ENCODE results near the gene ZMYND8.

ZMYND8 gene

GRCh38 chr20:47274401-47275108, 81.9 kb downstream of the ZMYND8 start:
- TF ChIP-seq CTCF (IDR thresholded peaks at IDR 0.05; ENCODE audit: borderline replicate concordance, insufficient read depth, low read depth, low read length): no peak
- H3K4me3 ChIP-seq (ENCODE audit: low read depth, low read length): no peak overlapping the region

- no peak for TF ChIP-seq CTCF (IDR thresholded peaks at IDR 0.05; ENCODE audit: borderline replicate concordance, insufficient read depth, low read depth, low read length)
These were observed 82.8 kb downstream of the ZMYND8 start for GRCh38 chr20:47273591-47274235.

GRCh38 chr20:47272893-47273590, 83.5 kb downstream of the ZMYND8 start:
- no peak overlapping the region for H3K4me3 ChIP-seq (ENCODE audit: low read depth, low read length)
- TF ChIP-seq CTCF (IDR thresholded peaks at IDR 0.05; ENCODE audit: borderline replicate concordance, insufficient read depth, low read depth, low read length): peak; percentile 70; the same call in 1 of the 2 replicates

More at GRCh38 chr20:47273591-47274235, 82.8 kb downstream of the ZMYND8 start:
- no peak overlapping the region for H3K4me3 ChIP-seq (ENCODE audit: low read depth, low read length)

GRCh38 chr20:47271046-47271615, 85.4 kb downstream of the ZMYND8 start:
- no peak for TF ChIP-seq CTCF (IDR thresholded peaks at IDR 0.05; ENCODE audit: borderline replicate concordance, insufficient read depth, low read depth, low read length)
- no peak overlapping the region for H3K4me3 ChIP-seq (ENCODE audit: low read depth, low read length)

GRCh38 chr20:47269309-47270165, 87.0 kb downstream of the ZMYND8 start:
- no peak for TF ChIP-seq CTCF (IDR thresholded peaks at IDR 0.05; ENCODE audit: borderline replicate concordance, insufficient read depth, low read depth, low read length)
- no peak overlapping the region for H3K4me3 ChIP-seq (ENCODE audit: low read depth, low read length)

- TF ChIP-seq CTCF (IDR thresholded peaks at IDR 0.05; ENCODE audit: borderline replicate concordance, insufficient read depth, low read depth, low read length): no peak
- no peak overlapping the region for H3K4me3 ChIP-seq (ENCODE audit: low read depth, low read length)
These were observed 88.9 kb downstream of the ZMYND8 start for GRCh38 chr20:47267621-47268020.

All from GM12875 (cell line).